A673 (cell line): ENCODE data around the gene TNFSF8. TPM values are rescaled to one million over a fixed set of nuclear protein-coding genes. Genes with fewer than 3 reads are reported as not detected.

Experiments used
- BruUV-seq: library from RNA; stranded (reverse); fragments of 400-500 nt; replicated peaks from 2 replicates; lab custom pipeline; 2021; lab: Mats Ljungman, UMichigan
- CTCF ChIA-PET: fragments of 300-600 bp; sonication (Branson Sonifier 250); formaldehyde crosslinking; loops from one replicate; lab custom pipeline; 2022; ENCODE audit warnings: antibody characterized with exemption; lab: Charles Lee
- POLR2A ChIA-PET: fragments of 300-600 bp; sonication (Branson Sonifier 250); formaldehyde crosslinking; loops from one replicate; lab custom pipeline; 2022; ENCODE audit warnings: antibody characterized with exemption; ENCODE audit not compliant: low non-redundant PET; lab: Charles Lee
- DNase-seq: peaks from one replicate; pipeline ENCODE4 v3.0.0-alpha.2; 2015; ENCODE audit warnings: low spot score
- H3K27ac ChIP-seq: fragments of 200-600 bp; sonication (generic); 2 replicates; pipeline ENCODE4 v1.5.1; 2016; ENCODE audit warnings: mixed run types, low read depth, mild to moderate bottlenecking, mixed read lengths, antibody characterized with exemption, low read length; ENCODE audit not compliant: poor library complexity, severe bottlenecking
- H3K27me3 ChIP-seq: fragments of 200-600 bp; sonication (generic); replicated peaks from 2 replicates; pipeline ENCODE4 v1.6.1; 2017; ENCODE audit warnings: mixed run types, low read depth, mild to moderate bottlenecking, mixed read lengths, antibody characterized with exemption, low read length; ENCODE audit not compliant: insufficient read depth, poor library complexity
- H3K36me3 ChIP-seq: fragments of 200-600 bp; sonication (generic); 2 replicates; pipeline ENCODE4 v1.6.1; 2016; ENCODE audit warnings: mixed run types, mild to moderate bottlenecking, mixed read lengths, antibody characterized with exemption, low read length; ENCODE audit not compliant: insufficient read depth, poor library complexity, severe bottlenecking
- H3K4me1 ChIP-seq: fragments of 200-600 bp; sonication (generic); 2 replicates; pipeline ENCODE4 v1.6.1; 2017; ENCODE audit warnings: mixed run types, mild to moderate bottlenecking, mixed read lengths, antibody characterized with exemption, low read length; ENCODE audit not compliant: insufficient read depth, poor library complexity, severe bottlenecking
- H3K4me3 ChIP-seq: fragments of 200-600 bp; sonication (generic); 2 replicates; pipeline ENCODE4 v1.5.1; 2016; ENCODE audit warnings: low read depth, mixed run types, mild to moderate bottlenecking, mixed read lengths, low read length; ENCODE audit not compliant: poor library complexity, severe bottlenecking
- H3K9me3 ChIP-seq: fragments of 200-600 bp; sonication (generic); 2 replicates; pipeline ENCODE4 v1.6.1; 2016; ENCODE audit warnings: mixed run types, low read depth, mild to moderate bottlenecking, mixed read lengths, antibody characterized with exemption, low read length; ENCODE audit not compliant: poor library complexity, severe bottlenecking
- CTCF ChIP-seq: fragments of 300-800, 200-600 bp; sonication (generic); conservative IDR thresholded peaks from 2 replicates; pipeline ENCODE4 v1.5.1; 2017; ENCODE audit warnings: low read depth, mild to moderate bottlenecking, antibody characterized with exemption, low read length, moderate library complexity, mixed read lengths
- EZH2 ChIP-seq: fragments of 200-600 bp; sonication (generic); IDR thresholded peaks from 2 replicates; pipeline ENCODE4 v1.6.1; 2017; ENCODE audit warnings: borderline replicate concordance, low read depth, mild to moderate bottlenecking, mixed read lengths, antibody characterized with exemption, low read length; ENCODE audit not compliant: poor library complexity, severe bottlenecking
- intact Hi-C: fragments of 100-400 bp; cut with micrococcal nuclease; formaldehyde crosslinking; loops from one replicate; pipeline ENCODE4 v1.10.0; 2022; ENCODE audit not compliant: unreplicated experiment
- total RNA-seq: library from RNA; stranded (reverse); gene quantifications from 2 replicates; pipeline ENCODE4 v1.2.3, GENCODE V29; 2021

The TNFSF8 gene
- total RNA-seq, 1 experiment from 2014 or later: not detected

- ChIA-PET POLR2A (no interaction called here), CTCF (no interaction called here)
- Histone ChIP-seq H3K27ac (no peak overlapping the region), H3K9me3 (no peaks in the 10 kb centered on the region), H3K36me3 (no peaks in the 10 kb centered on the region), H3K27me3 (no peaks in the 10 kb centered on the region), H3K4me3 (no peak overlapping the region), H3K4me1 (no peaks in the 10 kb centered on the region)
- TF ChIP-seq CTCF (no peak), EZH2 (no peak)
- intact Hi-C loops: no loop called here
- no TSS peak for BruUV-seq
- DNase-seq: no peak
Measured at GRCh38 chr9:114864471-114864870, 65.9 kb downstream of the TNFSF8 start.

DNA sequence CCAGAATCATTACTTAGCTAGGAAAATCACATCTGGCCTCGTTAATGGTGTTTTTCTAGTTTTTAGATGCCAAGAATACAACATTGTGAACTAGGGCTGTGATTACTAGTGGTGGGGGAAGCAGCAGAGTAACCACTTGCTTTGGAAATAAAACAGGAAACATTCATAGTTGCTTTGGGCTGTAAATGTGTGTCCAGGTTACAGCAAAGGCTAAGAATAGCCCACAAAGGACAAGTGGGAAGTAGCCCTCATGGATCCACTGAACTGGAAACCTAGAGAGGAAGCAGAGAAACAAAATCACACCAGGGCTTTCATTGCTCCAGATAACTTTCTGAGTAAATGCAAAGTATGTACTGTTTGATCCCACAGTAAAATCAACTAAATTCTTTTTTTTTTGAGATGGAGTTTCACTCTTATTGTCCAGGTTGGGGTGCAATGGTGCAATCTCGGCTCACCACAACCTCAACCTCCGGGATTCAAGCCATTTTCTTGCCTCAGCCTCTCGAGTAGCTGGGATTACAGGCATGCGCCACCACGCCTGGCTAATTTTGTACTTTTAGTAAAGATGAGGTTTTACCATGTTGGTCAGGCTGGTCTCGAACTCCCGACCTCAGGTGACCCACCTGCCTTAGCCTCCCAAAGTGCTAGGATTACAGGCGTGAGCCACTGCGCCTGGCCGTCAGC is 68.3 kb downstream of the TNFSF8 start:
- CTCF ChIA-PET: no interaction called here
- POLR2A ChIA-PET: no interaction called here
- intact Hi-C loops: no loop called here

DNA sequence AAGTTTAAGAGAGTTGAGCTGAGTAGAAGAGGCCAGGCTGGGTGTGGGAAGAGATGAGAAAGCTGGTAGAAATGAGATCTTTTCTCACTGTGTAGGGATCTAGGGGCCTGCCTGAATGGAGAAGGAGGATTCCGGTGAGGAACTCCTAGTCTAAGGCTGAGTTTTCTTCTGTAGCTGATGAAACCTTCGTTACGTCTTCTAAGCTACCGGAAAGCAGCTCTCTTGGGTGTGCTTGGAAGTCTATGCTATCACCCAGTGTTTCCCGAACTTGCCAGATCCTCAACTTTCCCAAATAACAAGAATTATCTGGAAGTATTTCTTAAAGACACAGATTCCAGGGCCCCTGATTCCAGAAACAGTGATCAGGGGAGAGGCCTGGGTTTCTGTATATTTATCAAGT is 69.1 kb downstream of the TNFSF8 start:
- CTCF ChIA-PET: no interaction called here
- Histone ChIP-seq H3K27ac (no peak overlapping the region), H3K4me1 (no peaks in the 10 kb centered on the region), H3K27me3 (no peaks in the 10 kb centered on the region), H3K9me3 (no peaks in the 10 kb centered on the region), H3K4me3 (no peak overlapping the region), H3K36me3 (no peaks in the 10 kb centered on the region)
- no peak for DNase-seq
- POLR2A ChIA-PET: no interaction called here
- no TSS peak for BruUV-seq
- TF ChIP-seq CTCF (no peak), EZH2 (no peak)
- intact Hi-C loops: no loop called here

More for the DNA sequence above, 68.3 kb downstream of the TNFSF8 start:
- no peak for DNase-seq
- H3K9me3 ChIP-seq: no peaks in the 10 kb centered on the region
- no peak overlapping the region for H3K27ac ChIP-seq
- no peak overlapping the region for H3K4me3 ChIP-seq
- TF ChIP-seq CTCF: no peak
- TF ChIP-seq EZH2: no peak
- no peaks in the 10 kb centered on the region for H3K27me3 ChIP-seq
- H3K36me3 ChIP-seq: no peaks in the 10 kb centered on the region
- no TSS peak for BruUV-seq
- no peaks in the 10 kb centered on the region for H3K4me1 ChIP-seq
